ENCODE results near the gene SLC25A26.
A peak's percentile ranks its signal among the peaks of the same experiment; 100 is the strongest.

SLC25A26 gene

GRCh38 chr3:66241466-66241865 lies 20.7 kb downstream of the SLC25A26 start:
- H3K36me3 ChIP-seq: peaks cover 61% of the 10 kb centered on the region
- TF ChIP-seq Cebpa-rat (IDR thresholded peaks at IDR 0.05): no peak
- no peaks in the 10 kb centered on the region for H3K27me3 ChIP-seq
- no peak overlapping the region for H3K27ac ChIP-seq
- H3K4me1 ChIP-seq: no peaks in the 10 kb centered on the region
- no peaks in the 10 kb centered on the region for H4K20me1 ChIP-seq
- peaks cover 24% of the 10 kb centered on the region for H3K9me3 ChIP-seq
- H3K9ac ChIP-seq: no peak overlapping the region
- H3K4me2 ChIP-seq: no peak overlapping the region
- no peak overlapping the region for H3K4me3 ChIP-seq

GRCh38 chr3:66242788-66243464 lies 22.1 kb downstream of the SLC25A26 start:
- no peak for TF ChIP-seq Cebpa-rat (IDR thresholded peaks at IDR 0.05)
- peaks cover 63% of the 10 kb centered on the region for H3K36me3 ChIP-seq

GRCh38 chr3:66248641-66249040 lies 27.8 kb downstream of the SLC25A26 start:
- no peak overlapping the region for H3K4me2 ChIP-seq
- no peak for TF ChIP-seq Cebpa-rat (IDR thresholded peaks at IDR 0.05)
- H3K36me3 ChIP-seq: peaks cover 29% of the 10 kb centered on the region
- no peak overlapping the region for H3K27ac ChIP-seq
- H3K9me3 ChIP-seq: no peaks in the 10 kb centered on the region
- H3K4me1 ChIP-seq: peaks cover 6% of the 10 kb centered on the region; the same call in 1 of the 2 replicates
- no peaks in the 10 kb centered on the region for H3K27me3 ChIP-seq
- 0 out of 2 replicates have a peak, but pooled peaks cover 6% of the 10 kb centered on the region for H4K20me1 ChIP-seq
- H3K9ac ChIP-seq: no peak overlapping the region
- no peak overlapping the region for H3K4me3 ChIP-seq

More at GRCh38 chr3:66242788-66243464, 22.1 kb downstream of the SLC25A26 start:
- Histone ChIP-seq H3K4me3 (no peak overlapping the region), H3K27ac (no peak overlapping the region), H3K4me1 (no peaks in the 10 kb centered on the region), H4K20me1 (no peaks in the 10 kb centered on the region), H3K9me3 (peaks cover 23% of the 10 kb centered on the region), H3K4me2 (no peak overlapping the region), H3K9ac (no peak overlapping the region), H3K27me3 (no peaks in the 10 kb centered on the region)

GRCh38 chr3:66253790-66254620 lies 33.2 kb downstream of the SLC25A26 start:
- Histone ChIP-seq H3K4me3 (no peak overlapping the region), H3K4me1 (peaks cover 16% of the 10 kb centered on the region), H3K9me3 (no peaks in the 10 kb centered on the region), H3K9ac (no peak overlapping the region), H3K27me3 (no peaks in the 10 kb centered on the region), H3K27ac (no peak overlapping the region), H3K4me2 (no peak overlapping the region), H4K20me1 (peaks cover 25% of the 10 kb centered on the region), H3K36me3 (peaks cover 10% of the 10 kb centered on the region)
- no peak for TF ChIP-seq Cebpa-rat (IDR thresholded peaks at IDR 0.05)

- Histone ChIP-seq H4K20me1 (peaks cover 25% of the 10 kb centered on the region), H3K4me1 (peaks cover 15% of the 10 kb centered on the region), H3K9ac (no peak overlapping the region), H3K27ac (no peak overlapping the region), H3K27me3 (no peaks in the 10 kb centered on the region), H3K9me3 (no peaks in the 10 kb centered on the region), H3K4me2 (peak overlapping the region; percentile 25), H3K36me3 (peaks cover 10% of the 10 kb centered on the region), H3K4me3 (no peak overlapping the region)
- no peak for TF ChIP-seq Cebpa-rat (IDR thresholded peaks at IDR 0.05)
These were observed 35.1 kb downstream of the SLC25A26 start for GRCh38 chr3:66255865-66256264.

- no peaks in the 10 kb centered on the region for H3K27me3 ChIP-seq
- no peak overlapping the region for H3K4me2 ChIP-seq
These were observed 36.0 kb downstream of the SLC25A26 start for GRCh38 chr3:66256806-66257205.

GRCh38 chr3:66259566-66260255 lies 38.9 kb downstream of the SLC25A26 start:
- Histone ChIP-seq H3K27ac (no peak overlapping the region), H3K4me2 (no peak overlapping the region), H3K4me1 (peaks cover 10% of the 10 kb centered on the region), H3K9me3 (no peaks in the 10 kb centered on the region), H3K9ac (no peak overlapping the region), H3K4me3 (no peak overlapping the region), H3K36me3 (peaks cover 23% of the 10 kb centered on the region), H3K27me3 (no peaks in the 10 kb centered on the region), H4K20me1 (peaks cover 25% of the 10 kb centered on the region)
- TF ChIP-seq Cebpa-rat (IDR thresholded peaks at IDR 0.05): no peak

More at GRCh38 chr3:66256806-66257205, 36.0 kb downstream of the SLC25A26 start:
- H3K4me3 ChIP-seq: no peak overlapping the region
- H4K20me1 ChIP-seq: peaks cover 29% of the 10 kb centered on the region
- peaks cover 10% of the 10 kb centered on the region for H3K36me3 ChIP-seq
- no peak overlapping the region for H3K27ac ChIP-seq
- H3K9me3 ChIP-seq: no peaks in the 10 kb centered on the region
- no peak for TF ChIP-seq Cebpa-rat (IDR thresholded peaks at IDR 0.05)
- H3K4me1 ChIP-seq: peaks cover 10% of the 10 kb centered on the region
- no peak overlapping the region for H3K9ac ChIP-seq

GRCh38 chr3:66260431-66260830 lies 39.6 kb downstream of the SLC25A26 start:
- Histone ChIP-seq H4K20me1 (peaks cover 18% of the 10 kb centered on the region; the same call in 1 of the 2 replicates), H3K9me3 (no peaks in the 10 kb centered on the region), H3K4me1 (peaks cover 8% of the 10 kb centered on the region), H3K4me2 (no peak overlapping the region), H3K36me3 (peaks cover 27% of the 10 kb centered on the region), H3K27me3 (no peaks in the 10 kb centered on the region), H3K27ac (no peak overlapping the region), H3K9ac (no peak overlapping the region), H3K4me3 (no peak overlapping the region)
- TF ChIP-seq Cebpa-rat (IDR thresholded peaks at IDR 0.05): no peak

GRCh38 chr3:66261355-66261754 lies 40.6 kb downstream of the SLC25A26 start:
- Histone ChIP-seq H3K4me2 (no peak overlapping the region), H3K36me3 (peaks cover 27% of the 10 kb centered on the region), H3K4me1 (no peaks in the 10 kb centered on the region), H3K4me3 (no peak overlapping the region), H3K27ac (no peak overlapping the region), H3K9me3 (no peaks in the 10 kb centered on the region), H3K9ac (no peak overlapping the region), H4K20me1 (peaks cover 12% of the 10 kb centered on the region; the same call in 1 of the 2 replicates), H3K27me3 (no peaks in the 10 kb centered on the region)
- TF ChIP-seq Cebpa-rat (IDR thresholded peaks at IDR 0.05): no peak
